Measurements from ENCODE around the gene GABARAP. TPM values are rescaled to one million over a fixed set of nuclear protein-coding genes. Genes with fewer than 3 reads are reported as not detected.

The GABARAP gene
- total and polyA plus RNA-seq, 2 experiments from 2014 or later, result 517 to 772 TPM

- peak overlapping the region; percentile 35 for H3K27ac ChIP-seq
- H3K27me3 ChIP-seq, result no peaks in the 10 kb centered on the region
- no peaks in the 10 kb centered on the region for H3K36me3 ChIP-seq
- peak; percentile 70 for TF ChIP-seq CTCF (IDR thresholded peaks at IDR 0.05; ENCODE audit: low read depth, low read length)
- peak overlapping the region; percentile 33 for H3K4me3 ChIP-seq
- peaks cover 38% of the 10 kb centered on the region for H3K4me1 ChIP-seq (ENCODE audit: low read depth)
- H3K9me3 ChIP-seq (ENCODE audit: low read depth), result no peaks in the 10 kb centered on the region
- DNase-seq (ENCODE audit: low read depth in 1 of 2, low spot score in 1 of 2), result peak; percentile 98 to 100
Observed at GRCh38 chr17:7214300-7215135, 27.7 kb downstream of the GABARAP start.

GRCh38 chr17:7213895-7214299 lies 28.4 kb downstream of the GABARAP start:
- Histone ChIP-seq H3K4me3 (peak overlapping the region; percentile 33), H3K27me3 (no peaks in the 10 kb centered on the region), H3K27ac (peak overlapping the region; percentile 24), H3K9me3 (ENCODE audit: low read depth) (no peaks in the 10 kb centered on the region), H3K4me1 (ENCODE audit: low read depth) (peaks cover 40% of the 10 kb centered on the region), H3K36me3 (no peaks in the 10 kb centered on the region)
- peak; percentile 86 to 91 for DNase-seq (ENCODE audit: low read depth in 1 of 2, low spot score in 1 of 2)
- peak; percentile 53 for TF ChIP-seq CTCF (IDR thresholded peaks at IDR 0.05; ENCODE audit: low read depth, low read length)

GRCh38 chr17:7211491-7212273 lies 30.6 kb downstream of the GABARAP start:
- H3K9me3 ChIP-seq (ENCODE audit: low read depth), result no peaks in the 10 kb centered on the region
- H3K27me3 ChIP-seq, result no peaks in the 10 kb centered on the region
- no peak for TF ChIP-seq CTCF (IDR thresholded peaks at IDR 0.05; ENCODE audit: low read depth, low read length)
- H3K4me1 ChIP-seq (ENCODE audit: low read depth), result peaks cover 42% of the 10 kb centered on the region
- no peak overlapping the region for H3K27ac ChIP-seq
- H3K36me3 ChIP-seq, result no peaks in the 10 kb centered on the region
- no peak for DNase-seq (ENCODE audit: low read depth in 1 of 2, low spot score in 1 of 2)
- H3K4me3 ChIP-seq, result peak overlapping the region; percentile 22

GRCh38 chr17:7208754-7209460 lies 33.3 kb downstream of the GABARAP start:
- peak overlapping the region; percentile 4 for H3K27ac ChIP-seq
- peaks cover under 1% of the 10 kb centered on the region for H3K36me3 ChIP-seq
- no peak overlapping the region for H3K4me3 ChIP-seq
- H3K4me1 ChIP-seq (ENCODE audit: low read depth), result peaks cover 30% of the 10 kb centered on the region
- no peak for TF ChIP-seq CTCF (IDR thresholded peaks at IDR 0.05; ENCODE audit: low read depth, low read length)
- DNase-seq (ENCODE audit: low read depth in 1 of 2, low spot score in 1 of 2), result no peak
- no peaks in the 10 kb centered on the region for H3K27me3 ChIP-seq
- H3K9me3 ChIP-seq (ENCODE audit: low read depth), result no peaks in the 10 kb centered on the region

GRCh38 chr17:7208027-7208571 lies 34.1 kb downstream of the GABARAP start:
- Histone ChIP-seq H3K36me3 (peaks cover 7% of the 10 kb centered on the region), H3K4me3 (no peak overlapping the region), H3K4me1 (ENCODE audit: low read depth) (peaks cover 30% of the 10 kb centered on the region), H3K9me3 (ENCODE audit: low read depth) (no peaks in the 10 kb centered on the region), H3K27ac (no peak overlapping the region), H3K27me3 (no peaks in the 10 kb centered on the region)
- peak in 1 of 2 donors; percentile 71 for DNase-seq (ENCODE audit: low read depth in 1 of 2, low spot score in 1 of 2)
- no peak for TF ChIP-seq CTCF (IDR thresholded peaks at IDR 0.05; ENCODE audit: low read depth, low read length)
